ENCODE measurements around the gene EFCAB11.
A peak's percentile ranks its signal among the peaks of the same experiment; 100 is the strongest.

Gene EFCAB11

GRCh38 chr14:89794096-89794495, 160.4 kb downstream of the EFCAB11 start:
- DNase-seq: no peak
- H3K27me3 Mint-ChIP-seq (ENCODE audit: low read depth, poor library complexity): peaks cover 7% of the 10 kb centered on the region

GRCh38 chr14:89793367-89793716, 161.2 kb downstream of the EFCAB11 start:
- Mint-ChIP-seq H3K4me1 (peaks cover 21% of the 10 kb centered on the region), H3K27ac (peak overlapping the region; percentile 16), H3K36me3 (ENCODE audit: low read depth) (no peaks in the 10 kb centered on the region), H3K9me3 (no peaks in the 10 kb centered on the region), H3K27me3 (ENCODE audit: low read depth, poor library complexity) (peaks cover 3% of the 10 kb centered on the region), H3K4me3 (no peak overlapping the region)
- no peak for DNase-seq
- no peak for TF ChIP-seq CTCF (IDR thresholded peaks at IDR 0.05)

More at GRCh38 chr14:89794096-89794495, 160.4 kb downstream of the EFCAB11 start:
- no peak for TF ChIP-seq CTCF (IDR thresholded peaks at IDR 0.05)
- H3K9me3 Mint-ChIP-seq: no peaks in the 10 kb centered on the region
- no peak overlapping the region for H3K27ac Mint-ChIP-seq
- H3K36me3 Mint-ChIP-seq (ENCODE audit: low read depth): no peaks in the 10 kb centered on the region
- peaks cover 22% of the 10 kb centered on the region for H3K4me1 Mint-ChIP-seq
- H3K4me3 Mint-ChIP-seq: no peak overlapping the region

GRCh38 chr14:89792489-89793366, 161.8 kb downstream of the EFCAB11 start:
- H3K36me3 Mint-ChIP-seq (ENCODE audit: low read depth): no peaks in the 10 kb centered on the region
- DNase-seq: no peak
- TF ChIP-seq CTCF (IDR thresholded peaks at IDR 0.05): no peak
- peaks cover 3% of the 10 kb centered on the region for H3K27me3 Mint-ChIP-seq (ENCODE audit: low read depth, poor library complexity)
- H3K4me1 Mint-ChIP-seq: peaks cover 21% of the 10 kb centered on the region
- peak overlapping the region; percentile 16 for H3K27ac Mint-ChIP-seq
- no peak overlapping the region for H3K4me3 Mint-ChIP-seq
- H3K9me3 Mint-ChIP-seq: no peaks in the 10 kb centered on the region

- Mint-ChIP-seq H3K9me3 (no peaks in the 10 kb centered on the region), H3K36me3 (ENCODE audit: low read depth) (no peaks in the 10 kb centered on the region), H3K4me1 (peaks cover 10% of the 10 kb centered on the region)
These were observed 167.0 kb downstream of the EFCAB11 start for GRCh38 chr14:89787525-89787924.

GRCh38 chr14:89781046-89781445, 173.5 kb downstream of the EFCAB11 start:
- no peak for TF ChIP-seq CTCF (IDR thresholded peaks at IDR 0.05)
- H3K4me3 Mint-ChIP-seq: no peak overlapping the region
- H3K27ac Mint-ChIP-seq: no peak overlapping the region
- no peaks in the 10 kb centered on the region for H3K36me3 Mint-ChIP-seq (ENCODE audit: low read depth)
- no peaks in the 10 kb centered on the region for H3K27me3 Mint-ChIP-seq (ENCODE audit: low read depth, poor library complexity)
- DNase-seq: no peak
- no peaks in the 10 kb centered on the region for H3K9me3 Mint-ChIP-seq
- H3K4me1 Mint-ChIP-seq: no peaks in the 10 kb centered on the region

More at GRCh38 chr14:89787525-89787924, 167.0 kb downstream of the EFCAB11 start:
- no peak for TF ChIP-seq CTCF (IDR thresholded peaks at IDR 0.05)
- no peak for DNase-seq
- H3K4me3 Mint-ChIP-seq: no peak overlapping the region
- no peaks in the 10 kb centered on the region for H3K27me3 Mint-ChIP-seq (ENCODE audit: low read depth, poor library complexity)
- no peak overlapping the region for H3K27ac Mint-ChIP-seq

GRCh38 chr14:89779707-89780106, 174.8 kb downstream of the EFCAB11 start:
- peaks cover 3% of the 10 kb centered on the region for H3K4me1 Mint-ChIP-seq
- H3K36me3 Mint-ChIP-seq (ENCODE audit: low read depth): no peaks in the 10 kb centered on the region
- no peaks in the 10 kb centered on the region for H3K9me3 Mint-ChIP-seq
- no peak for TF ChIP-seq CTCF (IDR thresholded peaks at IDR 0.05)
- H3K27ac Mint-ChIP-seq: no peak overlapping the region
- no peak for DNase-seq
- no peak overlapping the region for H3K4me3 Mint-ChIP-seq
- no peaks in the 10 kb centered on the region for H3K27me3 Mint-ChIP-seq (ENCODE audit: low read depth, poor library complexity)
